Measurements from ENCODE around the gene TRIM38.
"Not testable (repeated sequence)": the region's sequence is repeated elsewhere in the genome, so short reads cannot be mapped to it uniquely, and the experiment has no call there.

Gene TRIM38

GRCh38 chr6:25939593-25939992 lies 23.0 kb upstream of the TRIM38 start:
- DNase-seq (ENCODE audit: low read depth in 2 of 2, low spot score in 1 of 2): no peak

- DNase-seq (ENCODE audit: low read depth in 2 of 2, low spot score in 1 of 2): no peak
Observed at GRCh38 chr6:25942561-25943147, 19.9 kb upstream of the TRIM38 start.

- no peak for DNase-seq (ENCODE audit: low read depth in 2 of 2, low spot score in 1 of 2)
Observed at GRCh38 chr6:25943887-25944286, 18.7 kb upstream of the TRIM38 start.

GRCh38 chr6:25944688-25945574 lies 17.7 kb upstream of the TRIM38 start:
- DNase-seq (ENCODE audit: low read depth in 2 of 2, low spot score in 1 of 2): no peak

- DNase-seq (ENCODE audit: low read depth in 2 of 2, low spot score in 1 of 2): not testable (repeated sequence)
Observed at GRCh38 chr6:25945738-25946137, 16.9 kb upstream of the TRIM38 start.

- no peak for DNase-seq (ENCODE audit: low read depth in 2 of 2, low spot score in 1 of 2)
Observed at GRCh38 chr6:25946631-25947030, 16.0 kb upstream of the TRIM38 start.

GRCh38 chr6:25947492-25947891 lies 15.1 kb upstream of the TRIM38 start:
- not testable (repeated sequence) for DNase-seq (ENCODE audit: low read depth in 2 of 2, low spot score in 1 of 2)

- no peak for DNase-seq (ENCODE audit: low read depth in 2 of 2, low spot score in 1 of 2)
Observed at GRCh38 chr6:25949695-25950094, 12.9 kb upstream of the TRIM38 start.

GRCh38 chr6:25950297-25950696 lies 12.3 kb upstream of the TRIM38 start:
- DNase-seq (ENCODE audit: low read depth in 2 of 2, low spot score in 1 of 2): no peak

GRCh38 chr6:25951296-25952032 lies 11.1 kb upstream of the TRIM38 start:
- no peak for DNase-seq (ENCODE audit: low read depth in 2 of 2, low spot score in 1 of 2)

- no peak for DNase-seq (ENCODE audit: low read depth in 2 of 2, low spot score in 1 of 2)
Observed at GRCh38 chr6:25952535-25952934, 10.1 kb upstream of the TRIM38 start.

GRCh38 chr6:25953733-25954132 lies 8.9 kb upstream of the TRIM38 start:
- no peak for DNase-seq (ENCODE audit: low read depth in 2 of 2, low spot score in 1 of 2)

- no peak for DNase-seq (ENCODE audit: low read depth in 2 of 2, low spot score in 1 of 2)
Observed at GRCh38 chr6:25954756-25955155, 7.8 kb upstream of the TRIM38 start.

- DNase-seq (ENCODE audit: low read depth in 2 of 2, low spot score in 1 of 2): no peak
Observed at GRCh38 chr6:25956226-25956625, 6.4 kb upstream of the TRIM38 start.

GRCh38 chr6:25958700-25959162 lies 3.9 kb upstream of the TRIM38 start:
- DNase-seq (ENCODE audit: low read depth in 2 of 2, low spot score in 1 of 2): no peak

GRCh38 chr6:25959890-25960536 lies 2.6 kb upstream of the TRIM38 start:
- no peak for DNase-seq (ENCODE audit: low read depth in 2 of 2, low spot score in 1 of 2)

GRCh38 chr6:25960734-25961133 lies 1.9 kb upstream of the TRIM38 start:
- no peak for DNase-seq (ENCODE audit: low read depth in 2 of 2, low spot score in 1 of 2)

- DNase-seq (ENCODE audit: low read depth in 2 of 2, low spot score in 1 of 2): no peak
Observed at GRCh38 chr6:25961619-25962148, 918 bp upstream of the TRIM38 start.

- no peak for DNase-seq (ENCODE audit: low read depth in 2 of 2, low spot score in 1 of 2)
Observed at GRCh38 chr6:25963426-25964123, 973 bp downstream of the TRIM38 start.

- DNase-seq (ENCODE audit: low read depth in 2 of 2, low spot score in 1 of 2): no peak
Observed at GRCh38 chr6:25965058-25965457, 2.5 kb downstream of the TRIM38 start.

Data from stimulated activated CD8-positive, alpha-beta memory T cell treated with anti-CD3 and anti-CD28 coated beads, Interleukin-4, amount 100 ng/mL, for 1 hour (primary cell).